ENCODE measurements around the gene CEP131.

CEP131 gene

GRCh38 chr17:81252326-81252986 is 29.7 kb upstream of the CEP131 start:
- in situ Hi-C loops (cut with MboI; ENCODE audit: low sequenced_read_pairs) = loop anchor here (10.0 to 25.0 kb wide), 2 partner anchors 232 to 335 kb away; no protein-coding TSS in a partner anchor

DNA sequence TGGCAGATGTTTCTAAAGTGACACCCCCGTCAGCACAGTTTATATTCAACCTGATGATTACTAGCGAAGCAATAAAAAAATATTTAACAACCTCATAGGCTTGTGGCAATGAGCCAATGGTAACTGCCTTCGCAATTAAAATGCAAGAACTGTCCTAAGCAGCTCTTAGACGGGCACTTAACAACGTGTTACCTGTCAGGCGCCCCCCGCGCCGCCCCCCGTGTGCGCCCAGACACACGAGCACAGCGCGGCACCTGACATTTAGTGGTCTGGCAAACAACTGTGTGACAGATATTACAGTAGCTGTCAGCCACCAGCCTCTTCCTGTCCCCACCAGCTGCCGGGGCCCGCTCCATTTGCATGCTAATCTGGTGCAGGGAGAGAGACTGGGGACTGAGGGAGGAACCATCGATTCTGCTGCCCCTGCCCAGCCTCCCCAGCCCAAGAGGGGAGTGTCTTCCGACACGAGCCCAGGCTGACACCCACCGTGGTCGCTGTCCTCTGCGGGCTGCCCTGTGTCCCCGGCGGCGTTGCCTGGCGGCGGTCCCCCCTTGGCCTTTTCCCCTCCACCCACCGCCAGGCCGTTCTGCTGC is 29.0 kb upstream of the CEP131 start:
- in situ Hi-C loops (cut with MboI; ENCODE audit: low sequenced_read_pairs) = loop anchor here (10.0 to 25.0 kb wide), 2 partner anchors 233 to 335 kb away; no protein-coding TSS in a partner anchor

GRCh38 chr17:81251094-81251708 is 28.4 kb upstream of the CEP131 start:
- in situ Hi-C loops (cut with MboI; ENCODE audit: low sequenced_read_pairs) = loop anchor here (10.0 to 25.0 kb wide), 2 partner anchors 234 to 336 kb away; no protein-coding TSS in a partner anchor

DNA sequence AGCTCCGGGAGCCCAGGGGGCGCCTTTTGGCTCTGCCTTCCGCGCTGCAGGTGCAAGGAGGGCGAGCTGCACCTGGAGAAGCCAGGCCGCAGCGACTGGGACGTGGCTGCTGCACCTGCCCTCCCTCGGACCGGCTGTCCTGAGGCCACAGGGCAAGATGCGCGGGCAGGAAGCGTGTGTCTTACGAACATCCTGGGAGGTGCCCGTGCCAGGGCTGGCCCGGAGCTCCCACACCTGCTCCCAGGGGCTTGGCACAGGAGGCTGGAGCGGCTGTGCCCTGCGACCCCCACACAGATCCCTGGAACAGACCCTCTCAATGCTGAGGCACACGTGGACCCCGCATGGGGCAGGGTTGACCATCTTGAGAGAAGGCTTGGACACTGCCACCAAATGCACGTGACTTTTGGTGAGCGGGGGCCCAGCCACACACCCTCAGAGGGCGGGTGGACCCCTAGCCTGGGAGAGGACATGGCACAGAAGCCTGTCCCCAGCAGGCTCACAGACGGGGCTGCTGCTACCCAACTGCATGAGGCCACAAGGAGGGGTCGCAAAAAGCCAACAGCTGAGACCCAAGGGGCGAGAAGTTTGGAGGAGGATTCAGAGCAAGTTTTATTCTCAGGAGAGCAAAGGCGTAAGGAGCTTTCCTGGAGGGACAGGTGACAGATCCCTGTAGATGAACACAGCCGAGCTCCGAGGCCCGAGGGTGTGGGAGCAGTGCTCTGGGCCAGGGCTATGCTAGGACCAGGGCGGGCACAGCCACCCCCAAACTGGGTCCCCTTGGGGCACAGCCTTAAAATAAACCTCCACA is 27.7 kb upstream of the CEP131 start:
- in situ Hi-C loops (cut with MboI; ENCODE audit: low sequenced_read_pairs) = loop anchor here (10.0 to 25.0 kb wide), 2 partner anchors 234 to 337 kb away; no protein-coding TSS in a partner anchor

DNA sequence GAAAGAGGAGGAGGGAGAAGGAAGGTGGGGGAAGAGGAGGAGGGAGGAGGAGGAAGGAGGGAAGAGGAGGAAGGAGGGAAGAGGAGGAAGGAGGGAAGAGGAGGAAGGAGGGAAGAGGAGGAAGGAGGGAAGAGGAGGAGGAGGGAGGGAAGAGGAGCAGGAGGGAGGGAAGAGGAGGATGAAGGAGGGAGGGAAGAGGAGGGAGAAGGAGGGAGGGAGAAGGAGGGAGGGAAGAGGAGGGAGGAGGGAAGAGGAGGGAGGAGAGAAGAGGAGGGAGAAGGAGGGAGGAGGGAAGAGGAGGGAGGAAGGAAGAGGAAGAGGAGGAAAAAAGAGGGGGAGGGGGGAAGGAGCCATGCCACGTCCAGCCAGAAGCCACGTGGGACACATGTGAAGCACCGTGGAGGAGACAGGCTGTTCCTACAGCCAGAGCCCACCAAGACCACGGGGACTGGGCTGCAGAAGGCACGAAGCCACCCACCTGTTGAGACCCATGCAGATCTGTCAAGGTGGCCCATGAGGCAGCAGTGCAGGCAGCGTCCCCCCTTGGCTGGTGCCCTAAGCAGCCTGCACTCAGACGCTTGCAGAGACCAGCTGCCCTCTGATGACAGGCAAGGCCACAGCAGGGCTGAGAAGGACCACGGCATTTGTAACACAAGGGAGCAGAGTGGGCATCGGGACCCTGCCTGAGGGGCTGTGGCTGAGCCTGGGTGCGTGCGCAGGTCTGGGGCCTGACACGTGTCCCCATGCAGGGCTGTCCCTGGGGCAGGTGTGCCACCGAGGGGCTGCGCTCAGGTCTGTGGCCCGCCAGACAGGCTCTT is 26.7 kb upstream of the CEP131 start:
- in situ Hi-C loops (cut with MboI; ENCODE audit: low sequenced_read_pairs) = loop anchor here (10.0 to 25.0 kb wide), 2 partner anchors 235 to 338 kb away; no protein-coding TSS in a partner anchor

GRCh38 chr17:81248649-81249048 is 25.9 kb upstream of the CEP131 start:
- in situ Hi-C loops (cut with MboI; ENCODE audit: low sequenced_read_pairs) = no loop called here

DNA sequence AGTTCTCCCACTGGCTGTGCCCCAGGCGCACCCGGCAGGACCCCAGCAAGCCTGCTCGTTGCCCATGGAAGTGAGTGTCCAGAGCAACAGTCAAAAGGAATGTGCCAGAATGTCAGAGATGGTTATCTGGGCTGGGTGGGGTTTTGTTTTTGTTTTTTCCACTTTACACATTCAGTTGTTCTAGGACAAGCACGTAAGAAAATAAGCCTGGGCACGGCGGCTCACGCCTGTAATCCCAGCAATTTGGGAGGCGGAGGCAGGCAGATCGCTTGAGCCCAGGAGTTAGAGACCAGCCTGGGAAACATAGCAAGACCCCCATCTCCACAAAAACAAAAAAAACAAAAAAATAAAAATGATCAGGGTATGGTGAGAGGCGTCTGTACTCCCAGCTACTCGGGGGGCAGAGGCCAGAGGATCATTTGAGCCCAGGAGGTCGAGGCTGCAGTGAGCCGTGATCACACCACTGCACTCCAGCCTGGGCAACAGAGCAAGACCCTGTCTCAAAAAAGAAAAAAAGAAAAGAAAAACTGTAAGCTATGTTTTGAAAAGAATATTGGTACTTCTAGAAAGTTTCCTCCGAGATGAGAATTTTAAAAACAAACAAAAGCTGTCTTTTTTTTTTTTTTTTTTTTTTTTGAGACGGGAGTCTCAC is 24.7 kb upstream of the CEP131 start:
- in situ Hi-C loops (cut with MboI; ENCODE audit: low sequenced_read_pairs) = no loop called here

GRCh38 chr17:81246679-81247338 is 24.0 kb upstream of the CEP131 start:
- in situ Hi-C loops (cut with MboI; ENCODE audit: low sequenced_read_pairs) = no loop called here

- in situ Hi-C loops (cut with MboI; ENCODE audit: low sequenced_read_pairs) = no loop called here
Measured at GRCh38 chr17:81246343-81246670, 23.5 kb upstream of the CEP131 start.

DNA sequence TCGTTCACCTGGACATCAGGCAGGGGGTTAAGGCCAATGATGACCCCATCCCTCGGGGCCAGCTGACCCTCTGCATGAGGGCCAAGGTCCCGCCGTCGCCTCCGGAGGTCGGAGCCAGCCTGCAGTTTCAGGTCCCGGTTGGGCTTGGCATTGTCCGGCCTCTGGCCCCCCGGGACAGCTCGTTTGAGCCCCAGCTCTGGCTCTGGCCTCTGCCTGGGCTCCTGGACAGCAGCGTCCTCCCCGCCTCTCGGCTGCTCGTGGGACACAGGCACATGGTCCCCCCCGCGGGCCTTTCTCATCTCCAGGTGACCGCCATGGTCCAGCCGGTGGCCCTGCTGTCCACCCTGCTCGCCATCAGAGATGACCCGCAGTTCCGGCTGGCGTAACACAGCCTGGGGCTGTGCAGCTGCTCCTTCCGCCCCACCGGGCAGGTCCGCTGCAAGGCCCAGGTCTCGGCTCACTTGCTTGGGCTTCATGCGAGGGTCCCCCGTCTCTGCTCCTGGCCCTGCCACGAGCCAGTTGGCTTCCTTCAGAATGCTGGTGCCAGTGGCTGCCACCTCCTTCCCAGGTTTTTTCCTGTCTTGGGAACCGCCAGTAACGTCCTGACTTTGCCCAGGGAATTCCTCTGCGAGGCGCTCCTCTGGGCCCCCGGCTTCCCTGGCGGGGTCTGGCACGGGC is 23.0 kb upstream of the CEP131 start:
- in situ Hi-C loops (cut with MboI; ENCODE audit: low sequenced_read_pairs) = no loop called here

DNA sequence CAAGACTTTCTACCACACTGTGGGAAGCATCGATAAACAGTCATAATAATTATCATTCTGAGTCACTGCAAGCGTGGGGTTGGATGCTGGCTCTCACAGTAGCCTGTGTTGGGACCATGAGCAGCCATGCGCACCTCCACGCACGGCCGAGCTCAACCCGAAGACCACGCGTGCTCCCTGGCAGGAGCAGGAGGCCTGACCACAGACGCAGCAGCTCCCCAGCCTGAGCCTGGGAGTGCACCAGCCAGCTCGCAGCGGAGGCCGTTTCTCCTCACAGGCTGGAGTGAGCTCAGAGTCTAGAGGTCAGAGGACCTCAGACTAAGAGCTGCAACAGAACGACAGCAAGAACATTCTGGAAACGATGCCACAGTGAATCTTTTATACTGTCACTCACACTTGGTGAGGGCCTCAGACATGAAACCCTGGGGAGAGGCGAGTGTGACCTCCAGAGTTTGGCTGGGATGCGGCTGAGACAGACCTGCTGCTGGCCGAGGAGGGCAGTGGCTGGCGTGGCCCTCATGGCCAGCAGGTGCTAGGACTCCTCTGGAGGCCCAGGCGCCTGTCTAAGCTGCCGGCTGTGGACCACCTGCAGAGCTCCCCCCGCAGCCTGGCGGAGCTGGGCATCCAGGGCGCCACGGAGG is 22.4 kb upstream of the CEP131 start:
- in situ Hi-C loops (cut with MboI; ENCODE audit: low sequenced_read_pairs) = no loop called here

DNA sequence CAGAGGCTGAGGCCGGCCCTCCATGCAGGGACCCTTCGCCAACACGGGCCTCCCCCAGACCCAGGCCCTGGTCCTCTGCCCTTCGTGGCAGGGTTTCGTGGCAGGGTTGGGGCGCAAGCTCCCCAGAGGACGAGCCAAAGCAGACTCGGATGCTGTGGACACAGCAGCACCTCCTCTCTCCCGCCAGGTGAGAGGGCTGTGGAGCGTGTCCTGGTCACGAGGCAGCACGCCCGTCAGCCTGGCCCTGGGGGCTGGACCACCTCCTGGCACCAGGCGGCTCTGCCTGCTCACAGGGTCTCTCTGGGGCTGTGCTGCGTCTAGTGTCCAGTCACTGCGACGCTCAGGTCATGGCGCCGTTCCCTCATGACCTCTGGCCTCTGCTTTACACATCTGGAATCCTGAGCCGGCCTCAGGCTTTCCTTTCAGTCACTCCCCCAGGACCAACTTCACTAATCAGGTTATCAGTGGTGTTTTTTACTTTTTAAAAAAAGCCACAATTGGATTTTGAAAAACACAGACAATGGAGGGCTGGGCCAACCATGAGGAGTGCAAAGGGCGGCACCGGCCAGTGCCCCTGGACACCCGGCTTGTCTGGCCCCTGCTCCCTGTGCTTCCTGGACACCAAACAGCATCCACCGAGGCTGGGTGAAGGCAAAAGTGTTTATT is 21.7 kb upstream of the CEP131 start:
- in situ Hi-C loops (cut with MboI; ENCODE audit: low sequenced_read_pairs) = no loop called here

DNA sequence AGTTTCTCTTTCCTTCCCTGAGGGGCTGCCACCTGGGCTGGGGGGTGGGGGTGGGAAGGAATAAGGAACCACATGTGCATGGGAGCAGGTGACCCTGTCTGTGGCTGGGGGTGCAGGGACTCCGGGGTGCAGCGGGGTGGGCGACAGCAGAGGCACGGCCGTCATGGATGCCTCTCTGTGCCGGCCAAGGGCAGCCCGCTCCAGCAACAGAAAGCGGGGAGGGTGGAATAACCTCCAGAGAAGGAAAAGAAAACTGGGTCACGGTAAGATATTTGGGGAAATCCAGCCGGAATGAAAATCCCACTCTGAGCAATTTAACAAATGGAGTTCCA is 20.5 kb upstream of the CEP131 start:
- in situ Hi-C loops (cut with MboI; ENCODE audit: low sequenced_read_pairs) = no loop called here

DNA sequence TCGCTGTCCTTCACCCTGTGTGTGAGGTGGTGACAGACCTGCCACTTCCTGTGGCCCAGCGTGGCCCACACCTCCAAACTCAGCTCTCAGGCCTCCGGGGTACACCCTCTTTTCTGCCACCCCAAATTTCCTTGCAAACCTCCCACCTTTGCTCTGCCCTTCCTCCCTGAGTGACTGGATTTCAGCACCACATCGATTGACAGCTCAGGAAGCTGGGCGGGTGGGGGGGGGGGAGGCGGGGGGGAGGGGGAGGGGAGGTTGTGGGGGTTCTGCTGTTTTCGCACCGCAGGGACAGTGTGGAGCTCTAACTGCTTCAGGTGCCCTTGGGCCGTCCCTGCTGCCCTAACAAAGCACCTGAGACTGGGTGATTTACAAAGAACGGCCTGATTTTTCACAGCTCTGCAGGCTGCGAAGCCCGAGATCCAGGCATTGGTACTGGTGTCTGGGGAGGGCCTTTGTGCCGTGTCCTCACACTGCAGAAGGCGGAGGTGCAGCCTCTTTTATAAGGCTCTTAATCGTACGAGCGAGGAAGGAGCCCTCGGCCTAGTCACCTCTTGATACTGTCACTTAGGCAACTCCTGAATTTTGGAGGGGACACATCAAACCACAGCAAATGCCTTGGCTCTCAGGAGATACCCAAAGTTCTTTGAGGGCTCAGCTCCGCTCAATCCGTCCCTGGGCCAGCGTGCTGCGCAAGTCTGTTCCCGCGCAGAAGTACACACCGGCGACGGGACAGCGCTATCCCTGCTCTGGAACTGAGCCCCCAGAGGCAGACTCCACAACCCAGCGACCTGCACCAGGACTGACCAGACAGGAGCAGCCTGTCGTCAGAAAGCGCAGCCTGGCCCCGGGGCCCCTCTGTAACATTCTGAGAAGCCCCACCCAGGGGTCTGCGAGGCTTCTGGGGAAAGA is 19.9 kb upstream of the CEP131 start:
- in situ Hi-C loops (cut with MboI; ENCODE audit: low sequenced_read_pairs) = no loop called here

- in situ Hi-C loops (cut with MboI; ENCODE audit: low sequenced_read_pairs) = no loop called here
Measured at GRCh38 chr17:81241648-81242420, 19.1 kb upstream of the CEP131 start.

DNA sequence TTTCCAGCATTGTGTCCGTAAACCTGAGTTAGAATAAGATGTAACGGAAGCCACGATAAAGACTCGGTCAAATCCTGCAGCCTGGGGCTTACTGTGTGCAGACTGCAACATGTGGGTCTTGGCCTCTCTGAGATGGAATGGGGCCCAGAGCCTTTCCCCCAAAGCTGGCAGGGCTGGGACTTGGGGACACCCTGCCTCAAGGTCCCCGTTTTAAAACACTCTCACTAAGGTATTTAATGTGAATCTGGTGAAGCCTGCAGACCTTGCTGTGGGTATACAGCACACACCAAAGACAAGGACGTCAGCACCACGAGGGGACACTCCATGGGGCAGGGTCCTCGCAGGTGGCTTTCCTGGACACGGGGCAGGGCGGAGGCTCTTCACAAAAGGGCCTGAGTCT is 18.4 kb upstream of the CEP131 start:
- in situ Hi-C loops (cut with MboI; ENCODE audit: low sequenced_read_pairs) = no loop called here

Measured in HL-60/S4 (cell line).